ENCODE data around the gene SP9. TPM values are rescaled to one million over a fixed set of nuclear protein-coding genes. Genes with fewer than 3 reads are reported as not detected.
"Not testable (repeated sequence)": the region's sequence is repeated elsewhere in the genome, so short reads cannot be mapped to it uniquely, and the experiment has no call there.

SP9 gene
- polyA plus RNA-seq, 2 of the 4 experiments (the other 2 are of a cell fraction), result 3.3 to 3.8 TPM

DNA sequence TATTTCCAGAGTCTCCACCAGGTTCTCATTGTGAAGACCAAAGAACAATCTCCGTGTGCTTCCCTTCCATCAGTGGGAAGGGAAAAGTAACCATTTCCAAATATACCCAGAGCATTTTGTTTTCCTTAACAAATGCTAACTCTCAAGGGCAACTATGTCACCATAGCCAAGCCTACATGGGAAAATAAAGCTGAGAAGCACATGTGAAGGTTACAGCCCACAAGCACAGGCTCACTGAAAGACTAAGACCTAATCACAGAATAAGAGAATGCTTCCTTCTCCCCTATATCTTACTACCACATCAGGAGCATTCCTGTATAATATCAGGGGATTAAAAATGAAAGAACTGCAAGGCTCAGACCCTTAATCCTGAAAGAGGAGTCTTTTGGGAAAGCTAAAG is 28.2 kb downstream of the SP9 start:
- Histone ChIP-seq H3K4me2 (no peak overlapping the region), H3K4me3 (no peak overlapping the region), H3K27ac (no peak overlapping the region), H3K9me3 (peaks cover 8% of the 10 kb centered on the region; the same call in 1 of the 3 replicates), H3K4me1 (no peaks in the 10 kb centered on the region)
- DNase-seq (ENCODE audit: low read depth in 1 of 2, low spot score in 1 of 2), result no peak
- POLR2A ChIA-PET, result no interaction called here
- TF ChIP-seq PHF8 (IDR thresholded peaks at IDR 0.05; ENCODE audit: borderline replicate concordance, low read depth), result no peak
- no peak for TF ChIP-seq RAD21 (conservative IDR thresholded peaks at IDR 0.05 in 1 of 2, IDR thresholded peaks at IDR 0.05 in 1 of 2)
- no peak for TF ChIP-seq CBX2 (IDR thresholded peaks at IDR 0.05; ENCODE audit: borderline replicate concordance, low read depth)
- TF ChIP-seq, protein P1, sequence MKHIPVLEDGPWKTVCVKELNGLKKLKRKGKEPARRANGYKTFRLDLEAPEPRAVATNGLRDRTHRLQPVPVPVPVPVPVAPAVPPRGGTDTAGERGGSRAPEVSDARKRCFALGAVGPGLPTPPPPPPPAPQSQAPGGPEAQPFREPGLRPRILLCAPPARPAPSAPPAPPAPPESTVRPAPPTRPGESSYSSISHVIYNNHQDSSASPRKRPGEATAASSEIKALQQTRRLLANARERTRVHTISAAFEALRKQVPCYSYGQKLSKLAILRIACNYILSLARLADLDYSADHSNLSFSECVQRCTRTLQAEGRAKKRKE (CRISPR knock-in tag; IDR thresholded peaks at IDR 0.05; ENCODE audit: low read depth), result no peak
- TF ChIP-seq ZFP36 (IDR thresholded peaks at IDR 0.05; ENCODE audit: borderline replicate concordance, partially characterized antibody), result no peak
- TF ChIP-seq, protein P2, sequence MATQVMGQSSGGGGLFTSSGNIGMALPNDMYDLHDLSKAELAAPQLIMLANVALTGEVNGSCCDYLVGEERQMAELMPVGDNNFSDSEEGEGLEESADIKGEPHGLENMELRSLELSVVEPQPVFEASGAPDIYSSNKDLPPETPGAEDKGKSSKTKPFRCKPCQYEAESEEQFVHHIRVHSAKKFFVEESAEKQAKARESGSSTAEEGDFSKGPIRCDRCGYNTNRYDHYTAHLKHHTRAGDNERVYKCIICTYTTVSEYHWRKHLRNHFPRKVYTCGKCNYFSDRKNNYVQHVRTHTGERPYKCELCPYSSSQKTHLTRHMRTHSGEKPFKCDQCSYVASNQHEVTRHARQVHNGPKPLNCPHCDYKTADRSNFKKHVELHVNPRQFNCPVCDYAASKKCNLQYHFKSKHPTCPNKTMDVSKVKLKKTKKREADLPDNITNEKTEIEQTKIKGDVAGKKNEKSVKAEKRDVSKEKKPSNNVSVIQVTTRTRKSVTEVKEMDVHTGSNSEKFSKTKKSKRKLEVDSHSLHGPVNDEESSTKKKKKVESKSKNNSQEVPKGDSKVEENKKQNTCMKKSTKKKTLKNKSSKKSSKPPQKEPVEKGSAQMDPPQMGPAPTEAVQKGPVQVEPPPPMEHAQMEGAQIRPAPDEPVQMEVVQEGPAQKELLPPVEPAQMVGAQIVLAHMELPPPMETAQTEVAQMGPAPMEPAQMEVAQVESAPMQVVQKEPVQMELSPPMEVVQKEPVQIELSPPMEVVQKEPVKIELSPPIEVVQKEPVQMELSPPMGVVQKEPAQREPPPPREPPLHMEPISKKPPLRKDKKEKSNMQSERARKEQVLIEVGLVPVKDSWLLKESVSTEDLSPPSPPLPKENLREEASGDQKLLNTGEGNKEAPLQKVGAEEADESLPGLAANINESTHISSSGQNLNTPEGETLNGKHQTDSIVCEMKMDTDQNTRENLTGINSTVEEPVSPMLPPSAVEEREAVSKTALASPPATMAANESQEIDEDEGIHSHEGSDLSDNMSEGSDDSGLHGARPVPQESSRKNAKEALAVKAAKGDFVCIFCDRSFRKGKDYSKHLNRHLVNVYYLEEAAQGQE (IDR thresholded peaks at IDR 0.05), result no peak
- no peak for TF ChIP-seq CHD4 (IDR thresholded peaks at IDR 0.05; ENCODE audit: borderline replicate concordance)
- TF ChIP-seq HDAC2 (IDR thresholded peaks at IDR 0.05), result no peak
- TF ChIP-seq FOSB (CRISPR knock-in tag; IDR thresholded peaks at IDR 0.05), result no peak
- TF ChIP-seq CHD2 (IDR thresholded peaks at IDR 0.05; ENCODE audit: low read length, partially characterized antibody), result no peak
- no peak for TF ChIP-seq NR3C1 (IDR thresholded peaks at IDR 0.05)
- no peak for TF ChIP-seq JUN (IDR thresholded peaks at IDR 0.05)
- TF ChIP-seq, protein P3, sequence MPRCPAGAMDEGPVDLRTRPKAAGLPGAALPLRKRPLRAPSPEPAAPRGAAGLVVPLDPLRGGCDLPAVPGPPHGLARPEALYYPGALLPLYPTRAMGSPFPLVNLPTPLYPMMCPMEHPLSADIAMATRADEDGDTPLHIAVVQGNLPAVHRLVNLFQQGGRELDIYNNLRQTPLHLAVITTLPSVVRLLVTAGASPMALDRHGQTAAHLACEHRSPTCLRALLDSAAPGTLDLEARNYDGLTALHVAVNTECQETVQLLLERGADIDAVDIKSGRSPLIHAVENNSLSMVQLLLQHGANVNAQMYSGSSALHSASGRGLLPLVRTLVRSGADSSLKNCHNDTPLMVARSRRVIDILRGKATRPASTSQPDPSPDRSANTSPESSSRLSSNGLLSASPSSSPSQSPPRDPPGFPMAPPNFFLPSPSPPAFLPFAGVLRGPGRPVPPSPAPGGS (IDR thresholded peaks at IDR 0.05), result no peak
- TF ChIP-seq RARB (CRISPR knock-in tag; IDR thresholded peaks at IDR 0.05), result no peak
- TF ChIP-seq NPAS2 (CRISPR knock-in tag; IDR thresholded peaks at IDR 0.05; ENCODE audit: borderline replicate concordance), result no peak
- no peak for TF ChIP-seq RNF2 (IDR thresholded peaks at IDR 0.05; ENCODE audit: borderline replicate concordance, low read depth)
- TF ChIP-seq SREBF2 (IDR thresholded peaks at IDR 0.05), result no peak
- TF ChIP-seq SMC3 (IDR thresholded peaks at IDR 0.05), result no peak
- TF ChIP-seq, protein P4, sequence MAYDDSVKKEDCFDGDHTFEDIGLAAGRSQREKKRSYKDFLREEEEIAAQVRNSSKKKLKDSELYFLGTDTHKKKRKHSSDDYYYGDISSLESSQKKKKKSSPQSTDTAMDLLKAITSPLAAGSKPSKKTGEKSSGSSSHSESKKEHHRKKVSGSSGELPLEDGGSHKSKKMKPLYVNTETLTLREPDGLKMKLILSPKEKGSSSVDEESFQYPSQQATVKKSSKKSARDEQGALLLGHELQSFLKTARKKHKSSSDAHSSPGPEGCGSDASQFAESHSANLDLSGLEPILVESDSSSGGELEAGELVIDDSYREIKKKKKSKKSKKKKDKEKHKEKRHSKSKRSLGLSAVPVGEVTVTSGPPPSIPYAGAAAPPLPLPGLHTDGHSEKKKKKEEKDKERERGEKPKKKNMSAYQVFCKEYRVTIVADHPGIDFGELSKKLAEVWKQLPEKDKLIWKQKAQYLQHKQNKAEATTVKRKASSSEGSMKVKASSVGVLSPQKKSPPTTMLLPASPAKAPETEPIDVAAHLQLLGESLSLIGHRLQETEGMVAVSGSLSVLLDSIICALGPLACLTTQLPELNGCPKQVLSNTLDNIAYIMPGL (CRISPR knock-in tag; IDR thresholded peaks at IDR 0.05; ENCODE audit: borderline replicate concordance), result no peak
- TF ChIP-seq BHLHE40 (IDR thresholded peaks at IDR 0.05; ENCODE audit: low read depth, low read length), result no peak
- FAIRE-seq, result no peak
- ATAC-seq, result no peak
- 95% methylated on average over 1 of the region's 1 CpG for WGBS (ENCODE audit: missing lambda C conversion rate)
- CTCF ChIA-PET, result interaction anchor here (0.6 to 1.1 kb wide), 2 partner anchors 13 to 14 kb away, joined by 3 to 4 read pairs; no protein-coding TSS in a partner anchor

DNA sequence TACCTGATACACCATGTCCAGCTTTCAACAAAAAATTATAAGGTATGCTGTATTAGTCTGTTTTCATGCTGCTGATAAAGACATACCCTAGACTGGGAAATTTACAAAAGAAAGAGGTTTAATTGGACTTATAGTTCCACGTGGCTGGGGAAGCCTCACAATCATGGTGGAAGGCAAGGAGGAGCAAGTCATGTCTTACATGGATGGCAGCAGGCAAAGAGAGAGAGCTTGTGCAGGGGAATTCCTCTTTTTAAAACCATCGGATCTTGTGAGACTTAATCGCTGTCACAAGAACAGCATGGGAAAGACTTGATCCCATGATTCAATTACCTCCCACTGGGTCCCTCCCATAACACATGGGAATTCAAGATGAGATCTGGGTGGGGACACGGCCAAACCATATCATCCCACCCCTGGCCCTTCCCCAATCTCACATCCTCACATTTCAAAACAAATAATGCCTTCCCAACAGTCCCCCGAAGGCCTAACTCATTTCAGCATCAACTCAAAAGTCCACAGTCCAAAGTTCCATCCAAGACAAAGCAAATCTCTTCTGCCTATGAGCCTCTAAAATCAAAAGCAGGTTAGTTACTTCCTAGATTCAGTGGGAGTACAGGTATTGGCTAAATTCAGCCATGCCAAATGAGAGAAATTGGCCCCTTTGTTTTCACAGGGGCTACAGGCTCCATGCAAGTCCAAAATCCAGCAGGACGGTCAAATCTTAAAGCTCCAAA is 28.9 kb downstream of the SP9 start:
- H3K4me2 ChIP-seq; FAIRE-seq; H3K4me3 ChIP-seq; H3K4me1 ChIP-seq; DNase-seq (ENCODE audit: low read depth in 1 of 2, low spot score in 1 of 2); H3K27ac ChIP-seq; POLR2A ChIA-PET; H3K9me3 ChIP-seq; ATAC-seq: not testable (repeated sequence)
- WGBS (ENCODE audit: missing lambda C conversion rate), result 87% methylated on average over 6 of the region's 6 CpGs
- CTCF ChIA-PET, result interaction anchor here (1.1 kb wide), 1 partner anchor 13 kb away, joined by 3 read pairs; no protein-coding TSS in a partner anchor
